OCI-LY1 (cell line): ENCODE results near the gene SH3PXD2A.

ENCODE experiments used
- H2AFZ ChIP-seq: fragments of 200-600 bp; sonication (generic), shearing (Covaris generic); 2 replicates; pipeline ENCODE4 v1.6.0; 2014; ENCODE audit warnings: antibody characterized with exemption, mild to moderate bottlenecking, low read length
- H3F3A ChIP-seq: fragments of 200-600 bp; sonication (generic), shearing (Covaris generic); 2 replicates; pipeline ENCODE4 v1.6.0; 2014; ENCODE audit warnings: mild to moderate bottlenecking, antibody characterized with exemption, low read length, moderate library complexity; ENCODE audit not compliant: insufficient read depth
- H3K27ac ChIP-seq: fragments of 200-600 bp; sonication (generic); 2 replicates; pipeline ENCODE4 v1.5.1; 2014; ENCODE audit warnings: low read length, mixed run types, mild to moderate bottlenecking, low read depth; ENCODE audit not compliant: poor library complexity, severe bottlenecking
- H3K27me3 ChIP-seq: fragments of 200-600 bp; sonication (generic); 2 replicates; pipeline ENCODE4 v1.6.0; 2014; ENCODE audit warnings: antibody characterized with exemption, mild to moderate bottlenecking, low read length, moderate library complexity; ENCODE audit not compliant: insufficient read depth
- H3K36me3 ChIP-seq: fragments of 200-600 bp; sonication (generic); 2 replicates; pipeline ENCODE4 v1.6.1; 2014; ENCODE audit warnings: mild to moderate bottlenecking, antibody characterized with exemption, low read length, moderate library complexity, mixed read lengths; ENCODE audit not compliant: insufficient read depth
- H3K4me1 ChIP-seq: fragments of 200-600 bp; sonication (generic); 2 replicates; pipeline ENCODE4 v1.5.1; 2014; ENCODE audit warnings: mild to moderate bottlenecking, low read length, moderate library complexity; ENCODE audit not compliant: insufficient read depth, severe bottlenecking
- H3K4me2 ChIP-seq: fragments of 200-600 bp; sonication (generic), shearing (Covaris generic); 2 replicates; pipeline ENCODE4 v1.6.1; 2014; ENCODE audit warnings: low read length
- H3K4me3 ChIP-seq: fragments of 200-600 bp; sonication (generic); 2 replicates; pipeline ENCODE4 v1.5.1; 2014; ENCODE audit warnings: low read length, low read depth, mild to moderate bottlenecking, mixed read lengths; ENCODE audit not compliant: poor library complexity, severe bottlenecking
- H3K79me2 ChIP-seq: fragments of 200-600 bp; shearing (Covaris generic); 2 replicates; pipeline ENCODE4 v1.6.1; 2016; ENCODE audit warnings: mixed run types, low read length, mixed read lengths; ENCODE audit not compliant: insufficient read depth
- H3K9ac ChIP-seq: fragments of 200-600 bp; sonication (generic), shearing (Covaris generic); 2 replicates; pipeline ENCODE4 v1.6.1; 2014; ENCODE audit warnings: mild to moderate bottlenecking, low read length, mixed read lengths
- H3K9me2 ChIP-seq: fragments of 200-600 bp; sonication (generic), shearing (Covaris generic); 2 replicates; pipeline ENCODE4 v1.6.1; 2014; ENCODE audit warnings: low read depth, mild to moderate bottlenecking, low read length, mixed read lengths
- H3K9me3 ChIP-seq: fragments of 200-600 bp; shearing (Covaris generic); 2 replicates; pipeline ENCODE4 v1.6.1; 2014; ENCODE audit warnings: low read length, mixed read lengths
- H4K20me1 ChIP-seq: fragments of 200-600 bp; sonication (generic), shearing (Covaris generic); 2 replicates; pipeline ENCODE4 v1.6.0; 2016; ENCODE audit warnings: mild to moderate bottlenecking, low read length; ENCODE audit not compliant: insufficient read depth
- EZH2 ChIP-seq: fragments of 200-600 bp; sonication (generic), shearing (Covaris generic); IDR thresholded peaks from 2 replicates; pipeline ENCODE4 v1.8.0; 2017; ENCODE audit warnings: borderline replicate concordance, mixed run types, mild to moderate bottlenecking, antibody characterized with exemption, low read length, moderate library complexity, mixed read lengths
- TF ChIP-seq, protein P1 (sequence below): fragments of 200-600 bp; sonication (generic), shearing (Covaris generic); IDR thresholded peaks from 2 replicates; pipeline ENCODE4 v1.5.1; 2017; ENCODE audit warnings: mild to moderate bottlenecking, antibody characterized with exemption, low read length, moderate library complexity, mixed read lengths

SH3PXD2A gene

DNA sequence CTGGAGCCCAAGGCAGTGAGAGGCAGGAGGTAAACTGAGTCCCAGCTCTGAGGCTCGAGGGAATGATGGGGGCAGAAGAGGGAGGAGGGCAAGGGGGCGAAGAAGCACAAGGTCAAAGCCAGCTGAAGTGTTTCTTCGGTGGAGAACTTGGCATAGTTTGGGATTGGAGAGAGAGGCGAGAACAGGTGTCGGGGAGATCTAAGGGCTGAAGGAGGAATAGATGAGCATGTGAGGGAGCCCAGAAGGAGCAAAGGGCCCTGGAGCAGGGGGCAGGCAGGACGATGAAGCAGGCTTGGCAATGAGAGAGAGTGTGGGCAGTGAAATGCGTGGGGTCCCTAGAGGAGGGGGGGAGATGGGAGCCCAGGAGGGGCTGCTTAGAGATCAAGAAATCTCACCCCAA is 35.9 kb downstream of the SH3PXD2A start:
- H3K79me2 ChIP-seq, result no peaks in the 10 kb centered on the region
- no peak overlapping the region for H3K27ac ChIP-seq
- H3K9me3 ChIP-seq, result no peaks in the 10 kb centered on the region
- H2AFZ ChIP-seq, result no peak overlapping the region
- no peak overlapping the region for H3K9ac ChIP-seq
- TF ChIP-seq, protein P1, sequence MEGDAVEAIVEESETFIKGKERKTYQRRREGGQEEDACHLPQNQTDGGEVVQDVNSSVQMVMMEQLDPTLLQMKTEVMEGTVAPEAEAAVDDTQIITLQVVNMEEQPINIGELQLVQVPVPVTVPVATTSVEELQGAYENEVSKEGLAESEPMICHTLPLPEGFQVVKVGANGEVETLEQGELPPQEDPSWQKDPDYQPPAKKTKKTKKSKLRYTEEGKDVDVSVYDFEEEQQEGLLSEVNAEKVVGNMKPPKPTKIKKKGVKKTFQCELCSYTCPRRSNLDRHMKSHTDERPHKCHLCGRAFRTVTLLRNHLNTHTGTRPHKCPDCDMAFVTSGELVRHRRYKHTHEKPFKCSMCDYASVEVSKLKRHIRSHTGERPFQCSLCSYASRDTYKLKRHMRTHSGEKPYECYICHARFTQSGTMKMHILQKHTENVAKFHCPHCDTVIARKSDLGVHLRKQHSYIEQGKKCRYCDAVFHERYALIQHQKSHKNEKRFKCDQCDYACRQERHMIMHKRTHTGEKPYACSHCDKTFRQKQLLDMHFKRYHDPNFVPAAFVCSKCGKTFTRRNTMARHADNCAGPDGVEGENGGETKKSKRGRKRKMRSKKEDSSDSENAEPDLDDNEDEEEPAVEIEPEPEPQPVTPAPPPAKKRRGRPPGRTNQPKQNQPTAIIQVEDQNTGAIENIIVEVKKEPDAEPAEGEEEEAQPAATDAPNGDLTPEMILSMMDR, result no peak
- TF ChIP-seq EZH2, result no peak
- H3K4me1 ChIP-seq, result peaks cover 4% of the 10 kb centered on the region
- H4K20me1 ChIP-seq, result no peaks in the 10 kb centered on the region
- H3F3A ChIP-seq, result no peaks in the 10 kb centered on the region
- H3K4me2 ChIP-seq, result no peak overlapping the region
- no peaks in the 10 kb centered on the region for H3K27me3 ChIP-seq
- H3K9me2 ChIP-seq, result no peaks in the 10 kb centered on the region
- no peak overlapping the region for H3K4me3 ChIP-seq
- no peaks in the 10 kb centered on the region for H3K36me3 ChIP-seq

DNA sequence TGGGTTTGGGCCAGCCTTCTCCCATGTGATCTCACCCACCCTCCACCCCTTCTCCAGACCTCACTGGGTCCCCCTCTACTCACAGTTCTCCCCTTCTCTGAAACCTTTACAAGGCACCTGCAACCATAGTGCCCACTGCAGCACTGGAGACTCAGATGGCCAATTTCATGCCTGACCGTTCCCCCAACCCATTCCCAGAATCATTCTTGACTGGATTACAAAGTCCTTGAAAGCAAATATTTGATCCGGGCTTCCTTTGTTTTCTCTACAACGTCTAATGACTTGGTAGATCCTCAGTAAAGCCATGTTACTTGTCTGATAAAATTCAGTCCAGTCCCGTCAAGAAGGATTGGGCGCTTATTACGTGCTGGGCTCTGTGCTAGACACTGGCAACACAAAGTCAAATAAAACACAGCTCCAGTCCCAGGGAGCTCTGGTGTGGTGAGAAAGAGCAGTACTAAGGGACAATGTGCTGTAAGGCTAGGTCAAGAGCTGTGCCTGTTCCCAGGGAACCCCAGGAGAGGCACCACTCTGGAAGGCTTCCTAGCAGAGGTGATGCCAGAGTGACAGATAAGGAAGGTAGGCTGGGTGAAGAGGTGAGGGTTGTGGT is 36.5 kb downstream of the SH3PXD2A start:
- Histone ChIP-seq H4K20me1 (no peaks in the 10 kb centered on the region), H3K4me2 (no peak overlapping the region), H3K9ac (no peak overlapping the region), H3F3A (no peaks in the 10 kb centered on the region), H3K4me3 (no peak overlapping the region), H3K27me3 (no peaks in the 10 kb centered on the region), H3K79me2 (no peaks in the 10 kb centered on the region), H2AFZ (no peak overlapping the region), H3K27ac (no peak overlapping the region), H3K9me3 (no peaks in the 10 kb centered on the region), H3K4me1 (peaks cover 3% of the 10 kb centered on the region), H3K36me3 (no peaks in the 10 kb centered on the region), H3K9me2 (no peaks in the 10 kb centered on the region)
- TF ChIP-seq, protein P1, result no peak
- no peak for TF ChIP-seq EZH2

DNA sequence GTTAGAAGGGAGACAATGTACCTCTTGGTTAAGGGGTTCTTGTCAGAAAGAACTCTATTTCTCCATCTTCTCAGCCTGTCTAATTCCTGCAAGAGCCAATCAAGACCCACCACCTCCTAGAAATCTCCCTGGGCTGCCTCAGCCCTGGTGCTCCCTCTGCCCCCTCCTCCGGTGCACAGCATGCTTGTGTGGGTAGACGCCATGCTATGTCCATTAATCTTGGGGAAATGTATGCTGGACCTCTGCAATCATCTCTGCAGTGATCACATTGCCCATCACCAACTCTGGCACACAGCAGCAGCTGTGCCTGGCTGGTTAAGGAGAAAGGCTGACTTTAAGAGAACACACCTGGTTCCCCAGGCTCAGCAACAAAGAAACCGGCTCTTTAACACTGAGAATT is 37.3 kb downstream of the SH3PXD2A start:
- no peak overlapping the region for H3K27ac ChIP-seq
- no peak overlapping the region for H3K4me2 ChIP-seq
- H3K79me2 ChIP-seq, result no peaks in the 10 kb centered on the region
- H3K36me3 ChIP-seq, result no peaks in the 10 kb centered on the region
- no peak overlapping the region for H3K4me3 ChIP-seq
- H3K9me2 ChIP-seq, result no peaks in the 10 kb centered on the region
- H2AFZ ChIP-seq, result no peak overlapping the region
- H3F3A ChIP-seq, result no peaks in the 10 kb centered on the region
- no peaks in the 10 kb centered on the region for H3K9me3 ChIP-seq
- peaks cover 3% of the 10 kb centered on the region for H3K4me1 ChIP-seq
- no peak overlapping the region for H3K9ac ChIP-seq
- no peaks in the 10 kb centered on the region for H4K20me1 ChIP-seq
- no peak for TF ChIP-seq EZH2
- TF ChIP-seq, protein P1, result no peak
- H3K27me3 ChIP-seq, result no peaks in the 10 kb centered on the region
